Measurements from ENCODE around the gene ZFYVE16.
"Not testable (repeated sequence)": the region's sequence is repeated elsewhere in the genome, so short reads cannot be mapped to it uniquely, and the experiment has no call there.

Gene ZFYVE16

GRCh38 chr5:80411589-80412219, 3.8 kb downstream of the ZFYVE16 start:
- H3K4me3 ChIP-seq (ENCODE audit: low read length in 2 of 2), result no peak overlapping the region
- peaks cover 2% of the 10 kb centered on the region for H3K4me1 ChIP-seq (ENCODE audit: control insufficient read depth, insufficient read depth, low read length)
- H3K36me3 ChIP-seq (ENCODE audit: control insufficient read depth in 2 of 2, insufficient read depth in 2 of 2, low read length in 2 of 2), result peaks cover 0 to 2% of the 10 kb centered on the region in 2 donors
- no peak overlapping the region for H3K9ac ChIP-seq (ENCODE audit: low read length in 2 of 2)
- H3K27me3 ChIP-seq (ENCODE audit: control insufficient read depth in 1 of 2, insufficient read depth in 2 of 2, low read length in 2 of 2), result no peaks in the 10 kb centered on the region
- H3K9me3 ChIP-seq (ENCODE audit: control insufficient read depth in 2 of 2, low read length in 2 of 2), result no peaks in the 10 kb centered on the region
- H3K27ac ChIP-seq (ENCODE audit: low read length), result no peak overlapping the region

- H3K27ac ChIP-seq (ENCODE audit: low read length), result no peak overlapping the region
- H3K4me3 ChIP-seq (ENCODE audit: low read length in 2 of 2), result no peak overlapping the region
- peaks cover 0 to 2% of the 10 kb centered on the region in 2 donors for H3K36me3 ChIP-seq (ENCODE audit: control insufficient read depth in 2 of 2, insufficient read depth in 2 of 2, low read length in 2 of 2)
- no peaks in the 10 kb centered on the region for H3K4me1 ChIP-seq (ENCODE audit: control insufficient read depth, insufficient read depth, low read length)
- no peak overlapping the region for H3K9ac ChIP-seq (ENCODE audit: low read length in 2 of 2)
- no peaks in the 10 kb centered on the region for H3K27me3 ChIP-seq (ENCODE audit: control insufficient read depth in 1 of 2, insufficient read depth in 2 of 2, low read length in 2 of 2)
- no peaks in the 10 kb centered on the region for H3K9me3 ChIP-seq (ENCODE audit: control insufficient read depth in 2 of 2, low read length in 2 of 2)
Observed at GRCh38 chr5:80414113-80414512, 6.2 kb downstream of the ZFYVE16 start.

DNA sequence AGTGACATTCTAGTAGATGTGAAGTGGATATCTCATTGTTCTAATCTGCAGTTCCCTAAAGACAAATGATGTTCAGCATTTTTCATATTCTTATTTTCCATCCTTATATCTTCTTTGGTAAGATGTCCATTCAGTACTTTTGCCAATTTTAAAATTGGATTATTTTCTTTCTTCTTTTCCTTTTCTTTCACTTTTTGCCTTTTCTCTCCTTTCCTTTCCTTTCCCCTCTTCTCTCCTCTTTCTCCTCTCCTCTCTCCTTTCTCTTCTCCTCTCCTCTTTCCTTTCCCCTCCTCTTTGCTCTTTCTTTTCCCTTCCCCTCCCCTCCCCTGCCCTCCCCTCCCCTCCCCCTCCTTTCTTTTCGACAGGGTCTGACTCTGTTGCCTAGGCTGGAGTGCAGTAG, 10.1 kb downstream of the ZFYVE16 start:
- Histone ChIP-seq H3K9ac (ENCODE audit: low read length in 2 of 2) (no peak overlapping the region), H3K27me3 (ENCODE audit: control insufficient read depth in 1 of 2, insufficient read depth in 2 of 2, low read length in 2 of 2) (no peaks in the 10 kb centered on the region), H3K4me3 (ENCODE audit: low read length in 2 of 2) (no peak overlapping the region), H3K27ac (ENCODE audit: low read length) (no peak overlapping the region), H3K36me3 (ENCODE audit: control insufficient read depth in 2 of 2, insufficient read depth in 2 of 2, low read length in 2 of 2) (no peaks in the 10 kb centered on the region), H3K4me1 (ENCODE audit: control insufficient read depth, insufficient read depth, low read length) (no peaks in the 10 kb centered on the region), H3K9me3 (ENCODE audit: control insufficient read depth in 2 of 2, low read length in 2 of 2) (no peaks in the 10 kb centered on the region)

GRCh38 chr5:80424365-80424764, 16.5 kb downstream of the ZFYVE16 start:
- not testable (repeated sequence) for H3K4me1 ChIP-seq (ENCODE audit: control insufficient read depth, insufficient read depth, low read length); H3K27ac ChIP-seq (ENCODE audit: low read length); H3K27me3 ChIP-seq (ENCODE audit: control insufficient read depth in 1 of 2, insufficient read depth in 2 of 2, low read length in 2 of 2)

GRCh38 chr5:80435476-80435875, 27.6 kb downstream of the ZFYVE16 start:
- Histone ChIP-seq H3K27ac (ENCODE audit: low read length) (no peak overlapping the region), H3K9me3 (ENCODE audit: control insufficient read depth in 2 of 2, low read length in 2 of 2) (no peaks in the 10 kb centered on the region), H3K4me3 (ENCODE audit: low read length in 2 of 2) (no peak overlapping the region), H3K36me3 (ENCODE audit: control insufficient read depth in 2 of 2, insufficient read depth in 2 of 2, low read length in 2 of 2) (peaks cover 0 to 11% of the 10 kb centered on the region in 2 donors), H3K27me3 (ENCODE audit: control insufficient read depth in 1 of 2, insufficient read depth in 2 of 2, low read length in 2 of 2) (no peaks in the 10 kb centered on the region), H3K9ac (ENCODE audit: low read length in 2 of 2) (no peak overlapping the region), H3K4me1 (ENCODE audit: control insufficient read depth, insufficient read depth, low read length) (no peaks in the 10 kb centered on the region)

More at GRCh38 chr5:80424365-80424764, 16.5 kb downstream of the ZFYVE16 start:
- H3K36me3 ChIP-seq (ENCODE audit: control insufficient read depth in 2 of 2, insufficient read depth in 2 of 2, low read length in 2 of 2); H3K9ac ChIP-seq (ENCODE audit: low read length in 2 of 2); H3K9me3 ChIP-seq (ENCODE audit: control insufficient read depth in 2 of 2, low read length in 2 of 2); H3K4me3 ChIP-seq (ENCODE audit: low read length in 2 of 2): not testable (repeated sequence)

GRCh38 chr5:80437326-80437725, 29.5 kb downstream of the ZFYVE16 start:
- no peaks in the 10 kb centered on the region for H3K27me3 ChIP-seq (ENCODE audit: control insufficient read depth in 1 of 2, insufficient read depth in 2 of 2, low read length in 2 of 2)
- no peak overlapping the region for H3K4me3 ChIP-seq (ENCODE audit: low read length in 2 of 2)
- no peak overlapping the region for H3K9ac ChIP-seq (ENCODE audit: low read length in 2 of 2)
- no peak overlapping the region for H3K27ac ChIP-seq (ENCODE audit: low read length)
- peaks cover 0 to 11% of the 10 kb centered on the region in 2 donors for H3K36me3 ChIP-seq (ENCODE audit: control insufficient read depth in 2 of 2, insufficient read depth in 2 of 2, low read length in 2 of 2)
- H3K4me1 ChIP-seq (ENCODE audit: control insufficient read depth, insufficient read depth, low read length), result no peaks in the 10 kb centered on the region
- H3K9me3 ChIP-seq (ENCODE audit: control insufficient read depth in 2 of 2, low read length in 2 of 2), result no peaks in the 10 kb centered on the region

GRCh38 chr5:80438739-80439138, 30.9 kb downstream of the ZFYVE16 start:
- Histone ChIP-seq H3K9ac (ENCODE audit: low read length in 2 of 2) (no peak overlapping the region), H3K27ac (ENCODE audit: low read length) (no peak overlapping the region), H3K27me3 (ENCODE audit: control insufficient read depth in 1 of 2, insufficient read depth in 2 of 2, low read length in 2 of 2) (no peaks in the 10 kb centered on the region), H3K36me3 (ENCODE audit: control insufficient read depth in 2 of 2, insufficient read depth in 2 of 2, low read length in 2 of 2) (peaks cover 5 to 15% of the 10 kb centered on the region in 2 donors), H3K4me3 (ENCODE audit: low read length in 2 of 2) (no peak overlapping the region), H3K9me3 (ENCODE audit: control insufficient read depth in 2 of 2, low read length in 2 of 2) (no peaks in the 10 kb centered on the region), H3K4me1 (ENCODE audit: control insufficient read depth, insufficient read depth, low read length) (no peaks in the 10 kb centered on the region)

- no peaks in the 10 kb centered on the region for H3K9me3 ChIP-seq (ENCODE audit: control insufficient read depth in 2 of 2, low read length in 2 of 2)
- H3K27me3 ChIP-seq (ENCODE audit: control insufficient read depth in 1 of 2, insufficient read depth in 2 of 2, low read length in 2 of 2), result no peaks in the 10 kb centered on the region
- no peak overlapping the region for H3K9ac ChIP-seq (ENCODE audit: low read length in 2 of 2)
- no peaks in the 10 kb centered on the region for H3K4me1 ChIP-seq (ENCODE audit: control insufficient read depth, insufficient read depth, low read length)
- H3K4me3 ChIP-seq (ENCODE audit: low read length in 2 of 2), result no peak overlapping the region
- H3K36me3 ChIP-seq (ENCODE audit: control insufficient read depth in 2 of 2, insufficient read depth in 2 of 2, low read length in 2 of 2), result peaks cover 5 to 15% of the 10 kb centered on the region in 2 donors
- no peak overlapping the region for H3K27ac ChIP-seq (ENCODE audit: low read length)
Observed at GRCh38 chr5:80439213-80439612, 31.3 kb downstream of the ZFYVE16 start.

DNA sequence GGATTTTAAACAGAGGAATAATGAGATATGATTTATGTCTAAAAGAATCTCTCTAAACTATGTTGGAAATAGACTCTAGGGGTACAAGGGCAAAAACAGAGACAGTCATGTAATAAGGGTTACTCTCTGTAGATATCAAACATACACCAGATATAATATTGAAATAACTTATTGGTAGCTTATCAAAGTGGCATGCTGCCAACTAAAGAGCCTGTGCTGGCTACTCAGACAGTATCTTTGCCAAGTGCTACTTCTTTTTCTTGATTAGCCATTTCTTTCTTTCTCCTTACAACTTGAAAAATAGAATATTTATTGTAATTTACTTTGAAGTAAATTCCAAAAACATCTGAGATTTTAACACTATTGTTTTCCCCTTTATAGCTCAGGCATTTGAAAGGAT, 34.9 kb downstream of the ZFYVE16 start:
- Histone ChIP-seq H3K4me3 (ENCODE audit: low read length in 2 of 2) (no peak overlapping the region), H3K27me3 (ENCODE audit: control insufficient read depth in 1 of 2, insufficient read depth in 2 of 2, low read length in 2 of 2) (no peaks in the 10 kb centered on the region), H3K27ac (ENCODE audit: low read length) (no peak overlapping the region), H3K9ac (ENCODE audit: low read length in 2 of 2) (no peak overlapping the region), H3K36me3 (ENCODE audit: control insufficient read depth in 2 of 2, insufficient read depth in 2 of 2, low read length in 2 of 2) (peaks cover 9% of the 10 kb centered on the region in 2 donors), H3K4me1 (ENCODE audit: control insufficient read depth, insufficient read depth, low read length) (no peaks in the 10 kb centered on the region), H3K9me3 (ENCODE audit: control insufficient read depth in 2 of 2, low read length in 2 of 2) (no peaks in the 10 kb centered on the region)

GRCh38 chr5:80453366-80453765, 45.5 kb downstream of the ZFYVE16 start:
- H3K9ac ChIP-seq (ENCODE audit: low read length in 2 of 2), result no peak overlapping the region
- no peaks in the 10 kb centered on the region for H3K27me3 ChIP-seq (ENCODE audit: control insufficient read depth in 1 of 2, insufficient read depth in 2 of 2, low read length in 2 of 2)
- peaks cover 7 to 19% of the 10 kb centered on the region in 2 donors for H3K36me3 ChIP-seq (ENCODE audit: control insufficient read depth in 2 of 2, insufficient read depth in 2 of 2, low read length in 2 of 2)
- H3K27ac ChIP-seq (ENCODE audit: low read length), result no peak overlapping the region
- H3K9me3 ChIP-seq (ENCODE audit: control insufficient read depth in 2 of 2, low read length in 2 of 2), result no peaks in the 10 kb centered on the region
- no peaks in the 10 kb centered on the region for H3K4me1 ChIP-seq (ENCODE audit: control insufficient read depth, insufficient read depth, low read length)
- H3K4me3 ChIP-seq (ENCODE audit: low read length in 2 of 2), result no peak overlapping the region

GRCh38 chr5:80463269-80463668, 55.4 kb downstream of the ZFYVE16 start:
- Histone ChIP-seq H3K27ac (ENCODE audit: low read length) (no peak overlapping the region), H3K9me3 (ENCODE audit: control insufficient read depth in 2 of 2, low read length in 2 of 2) (no peaks in the 10 kb centered on the region), H3K4me3 (ENCODE audit: low read length in 2 of 2) (no peak overlapping the region), H3K27me3 (ENCODE audit: control insufficient read depth in 1 of 2, insufficient read depth in 2 of 2, low read length in 2 of 2) (no peaks in the 10 kb centered on the region), H3K9ac (ENCODE audit: low read length in 2 of 2) (no peak overlapping the region), H3K36me3 (ENCODE audit: control insufficient read depth in 2 of 2, insufficient read depth in 2 of 2, low read length in 2 of 2) (peaks cover 6 to 22% of the 10 kb centered on the region in 2 donors), H3K4me1 (ENCODE audit: control insufficient read depth, insufficient read depth, low read length) (no peaks in the 10 kb centered on the region)

Data from stomach smooth muscle (tissue), 2 donors.